Measurements from ENCODE around the gene DAB2IP.

GRCh38 chr9:121732389-121732788 lies 81.0 kb downstream of the DAB2IP start:
- no peak for TF ChIP-seq CTCF (IDR thresholded peaks at IDR 0.05; ENCODE audit: low read depth, low read length, missing input control)
- no peak for TF ChIP-seq SP1 (IDR thresholded peaks at IDR 0.05)
- no peak for TF ChIP-seq MAX (IDR thresholded peaks at IDR 0.05)
- no peak for TF ChIP-seq TAF1 (conservative IDR thresholded peaks at IDR 0.05)
- TF ChIP-seq RAD21 (IDR thresholded peaks at IDR 0.05) = no peak
- no peak for TF ChIP-seq GABPA (IDR thresholded peaks at IDR 0.05 in 1 of 2, conservative IDR thresholded peaks at IDR 0.05 in 1 of 2)
- TF ChIP-seq REST (IDR thresholded peaks at IDR 0.05) = no peak
- no peak for TF ChIP-seq RXRA (IDR thresholded peaks at IDR 0.05)
- no peak for TF ChIP-seq YY1 (IDR thresholded peaks at IDR 0.05)
- no peak for TF ChIP-seq HNF4A (conservative IDR thresholded peaks at IDR 0.05)
- no peak for TF ChIP-seq FOXA1 (IDR thresholded peaks at IDR 0.05)
- no peak for TF ChIP-seq HNF4G (IDR thresholded peaks at IDR 0.05)
- TF ChIP-seq EGR1 (IDR thresholded peaks at IDR 0.05; ENCODE audit: low read depth in 2 of 2) = no peak

Measured in liver (tissue), 3 donors.